EH (cell line): ENCODE data around the gene CRYBG3.
A peak's percentile ranks its signal among the peaks of the same experiment; 100 is the strongest.
"Not testable (repeated sequence)": the region's sequence is repeated elsewhere in the genome, so short reads cannot be mapped to it uniquely, and the experiment has no call there.

ENCODE experiments used
- DNase-seq: peaks from one replicate; pipeline ENCODE4 v3.0.0-alpha.2; 2015; ENCODE audit warnings: low read depth

Gene CRYBG3

DNA sequence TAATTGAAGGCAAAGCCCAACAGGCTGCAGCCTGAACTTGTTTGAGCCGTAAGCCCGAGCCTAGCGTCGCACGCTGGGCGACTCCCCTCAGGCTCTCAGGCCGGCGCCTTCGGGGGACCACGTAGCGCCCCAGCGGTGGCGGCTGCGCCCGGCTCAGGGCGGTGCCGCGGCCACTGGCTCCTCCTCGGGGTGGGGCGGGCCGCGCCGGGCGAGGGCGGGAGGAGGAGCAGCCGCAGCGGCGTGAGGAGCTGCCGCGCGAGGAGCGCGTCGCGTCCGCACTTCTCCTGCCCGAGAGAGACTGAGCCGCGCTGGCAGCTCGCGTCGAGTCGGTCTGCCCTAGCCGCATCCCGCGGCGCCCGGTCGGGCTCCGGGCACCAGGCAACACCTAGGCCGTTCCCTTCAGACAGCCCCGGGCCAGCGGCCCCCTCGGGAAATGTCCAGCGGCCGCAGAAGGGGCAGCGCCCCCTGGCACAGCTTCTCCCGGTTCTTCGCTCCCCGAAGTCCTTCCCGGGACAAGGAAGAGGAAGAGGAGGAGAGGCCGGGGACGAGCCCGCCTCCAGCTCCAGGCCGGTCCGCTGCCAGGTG, at the start of gene CRYBG3:
Gene CRYBG3, plus strand, starts transcription at position 238 of the 585 bp plus-strand sequence. Its CDS starts 196 bp downstream, at position 434.
- DNase-seq: peak; percentile 83

- no peak for DNase-seq
These were observed 48.9 kb upstream of the CRYBG3 start for GRCh38 chr3:97772926-97773325.

DNA sequence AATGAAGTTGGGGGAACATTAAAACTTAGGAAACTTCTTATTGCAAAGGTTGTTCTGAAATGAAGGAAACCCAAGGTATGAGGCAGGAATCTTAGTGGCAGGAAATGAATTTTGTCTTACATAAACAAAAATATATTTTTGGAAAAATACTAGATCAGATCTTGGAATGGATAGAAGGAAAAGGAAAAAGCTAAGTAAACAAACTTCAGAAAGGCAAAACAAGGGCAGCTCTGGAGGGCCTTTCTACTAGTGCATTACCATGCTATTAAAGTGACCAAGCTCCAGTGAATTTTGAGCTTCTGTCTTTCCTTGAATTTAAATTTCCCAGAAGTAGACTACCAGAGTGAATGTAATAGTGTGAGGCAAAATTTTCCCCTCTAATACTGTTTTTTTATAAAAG, 43.7 kb upstream of the CRYBG3 start:
- DNase-seq: no peak

DNA sequence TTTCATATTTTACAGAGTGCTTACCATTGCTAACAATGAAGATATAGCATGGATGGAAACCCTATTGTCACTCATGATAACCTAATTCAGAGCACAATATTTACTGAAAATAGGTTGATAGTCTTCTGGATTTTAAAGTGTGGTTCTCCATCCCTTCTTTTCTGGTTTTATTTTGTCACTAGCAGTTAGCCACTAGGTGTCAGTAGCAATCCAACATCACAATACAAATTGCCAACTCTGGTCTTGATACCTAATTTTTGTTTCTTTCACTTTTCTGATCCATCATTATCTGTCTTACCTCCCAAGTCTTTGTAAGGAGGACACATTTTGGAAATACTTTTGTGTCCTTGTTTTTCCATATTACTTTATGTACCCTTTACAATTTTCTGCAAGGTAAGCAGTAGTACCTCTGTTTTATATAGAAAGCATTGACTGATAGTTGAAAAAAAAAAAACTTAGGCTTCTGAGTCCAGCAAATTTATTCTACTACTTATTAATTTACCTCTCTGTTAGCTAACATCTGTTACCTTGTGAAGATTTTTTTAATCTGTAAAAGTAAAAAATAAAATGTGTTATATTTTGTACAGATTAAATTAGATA, 28.3 kb upstream of the CRYBG3 start:
- peak; percentile 63 for DNase-seq

GRCh38 chr3:97795951-97796350, 25.9 kb upstream of the CRYBG3 start:
- DNase-seq: no peak

- no peak for DNase-seq
These were observed 17.3 kb upstream of the CRYBG3 start for GRCh38 chr3:97804471-97804870.

DNA sequence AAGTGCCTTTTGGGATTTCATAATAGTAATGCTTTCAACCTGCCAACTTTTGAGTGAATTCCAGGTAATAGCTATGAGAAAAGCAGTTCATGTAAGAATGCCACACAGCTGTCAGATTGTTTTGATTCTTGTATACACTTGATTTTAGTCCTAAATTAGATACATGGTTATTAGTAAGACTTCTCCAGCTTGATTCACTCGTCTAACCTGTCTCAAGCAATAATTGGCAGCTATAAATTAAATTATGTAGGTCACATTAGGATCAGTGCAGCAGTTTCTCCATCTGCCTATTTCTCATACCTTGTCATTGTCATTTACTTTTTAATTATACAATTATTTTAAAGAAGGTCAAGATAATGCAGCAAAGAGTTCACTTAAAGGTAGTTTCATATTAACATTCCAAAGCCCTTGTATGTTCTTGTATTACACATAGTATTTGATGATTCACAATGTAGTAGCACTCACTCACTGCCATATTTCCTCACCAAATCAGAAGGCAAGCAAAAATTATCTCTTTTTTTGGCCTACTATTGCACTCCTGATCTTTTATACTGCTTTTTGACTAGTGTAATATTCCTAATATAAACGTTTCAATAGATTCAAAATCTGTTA, 10.9 kb upstream of the CRYBG3 start:
- DNase-seq: peak; percentile 28

GRCh38 chr3:97815149-97815917, 6.5 kb upstream of the CRYBG3 start:
- peak; percentile 19 for DNase-seq

DNA sequence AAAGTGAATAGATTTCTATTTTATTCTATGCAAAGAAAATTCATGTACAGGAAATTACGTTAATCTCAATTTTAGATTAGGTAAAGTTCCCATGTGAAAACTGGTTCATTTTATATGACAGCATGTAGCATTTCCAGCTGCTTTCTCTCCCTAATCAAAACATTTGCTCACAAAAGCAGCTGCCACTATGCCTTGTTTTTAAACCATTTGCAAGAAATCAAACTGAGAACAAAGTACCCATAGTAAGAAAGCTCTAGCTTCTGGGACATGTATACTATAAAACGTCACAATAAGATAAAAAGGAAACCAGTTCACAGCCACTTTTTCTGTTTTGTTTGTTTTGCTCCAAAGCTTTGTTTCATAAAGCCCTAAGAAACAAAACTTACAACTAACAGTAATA, 5.0 kb upstream of the CRYBG3 start:
- DNase-seq: no peak

DNA sequence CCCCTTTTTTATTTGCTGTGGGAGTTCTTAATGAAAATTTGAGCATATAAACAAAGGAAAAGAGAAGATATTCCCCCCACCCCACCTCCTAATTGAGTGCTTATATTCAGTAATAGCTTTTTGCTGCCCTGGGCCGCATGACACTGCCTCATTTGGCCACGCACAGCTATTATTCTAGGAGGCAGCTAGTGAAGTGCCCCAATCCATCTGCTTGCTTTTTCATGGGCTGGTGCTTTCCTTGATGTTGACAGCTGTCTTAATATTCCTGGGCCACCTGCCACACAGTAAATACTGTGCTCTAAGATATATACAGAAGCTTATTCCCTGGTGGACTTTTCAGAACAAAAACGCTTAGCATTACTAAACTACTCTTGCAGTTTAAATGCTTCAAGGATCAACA, 3.8 kb upstream of the CRYBG3 start:
- DNase-seq: no peak

GRCh38 chr3:97820780-97821179, 1.0 kb upstream of the CRYBG3 start:
- no peak for DNase-seq

DNA sequence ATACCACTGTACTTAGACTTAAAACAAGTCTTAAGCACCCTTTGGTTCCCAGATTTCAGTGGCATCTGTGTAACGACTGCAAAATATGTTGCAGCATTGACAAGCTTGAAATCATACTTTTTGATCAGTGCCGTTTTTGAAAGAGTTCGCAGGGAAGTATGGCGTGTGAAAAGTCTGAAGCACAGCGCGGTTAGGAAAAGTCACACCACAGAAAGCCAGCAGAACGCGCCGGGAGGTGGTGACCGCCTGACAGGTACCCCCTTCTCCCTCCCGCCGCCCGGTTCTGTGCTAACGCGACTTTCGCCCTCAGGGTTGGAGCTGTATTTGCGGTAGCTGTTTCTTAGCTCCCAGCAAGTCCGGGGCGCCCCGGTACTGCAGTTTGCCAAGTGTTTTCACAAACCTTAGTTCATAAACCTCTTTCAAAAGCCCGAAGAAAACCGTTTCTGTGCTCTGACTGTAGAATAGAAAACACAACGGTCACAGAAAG, 481 bp upstream of the CRYBG3 start:
- no peak for DNase-seq

GRCh38 chr3:97822359-97822775, 556 bp downstream of the CRYBG3 start:
- peak; percentile 74 for DNase-seq

GRCh38 chr3:97823046-97824004, 1.5 kb downstream of the CRYBG3 start:
- peak; percentile 33 for DNase-seq

DNA sequence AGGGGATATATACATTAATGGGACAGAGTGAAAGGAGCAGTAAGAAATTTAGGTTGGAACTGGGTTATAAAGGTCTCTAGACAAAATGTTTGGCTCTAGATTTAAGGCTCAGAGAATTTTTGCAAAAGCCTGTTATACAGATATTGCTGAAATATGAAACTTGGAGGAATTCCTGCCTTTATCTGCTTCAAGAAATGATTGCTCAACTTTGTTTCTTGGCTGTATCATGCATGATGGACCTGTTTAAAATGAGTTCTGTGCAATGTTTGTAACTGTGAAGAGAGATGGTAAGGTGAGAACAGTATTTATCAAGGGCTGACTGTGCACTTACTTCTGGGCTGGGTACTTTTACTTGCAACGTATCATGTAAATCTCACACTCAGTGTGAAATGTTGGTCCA, 3.3 kb downstream of the CRYBG3 start:
- no peak for DNase-seq

- DNase-seq: peak; percentile 61
These were observed 6.1 kb downstream of the CRYBG3 start for GRCh38 chr3:97827741-97828471.

DNA sequence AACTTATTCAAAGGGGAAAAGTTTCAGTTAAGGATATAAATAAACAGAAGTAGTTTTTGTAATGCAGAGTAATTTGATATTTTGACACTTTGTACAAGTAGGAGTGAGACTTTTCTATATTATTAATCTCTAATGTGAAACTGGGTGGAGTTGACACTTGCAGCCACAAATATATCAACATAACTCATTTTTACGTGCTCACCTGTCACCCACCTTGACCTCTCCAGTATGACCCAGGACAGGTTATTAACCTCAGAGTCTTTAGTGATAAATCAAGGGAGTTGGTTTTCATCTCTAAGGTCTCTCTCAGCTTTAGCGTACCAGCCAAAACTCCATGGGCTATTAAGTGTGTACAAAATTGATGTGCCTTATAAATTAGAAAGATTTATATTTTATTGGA, 7.4 kb downstream of the CRYBG3 start:
- DNase-seq: no peak

DNA sequence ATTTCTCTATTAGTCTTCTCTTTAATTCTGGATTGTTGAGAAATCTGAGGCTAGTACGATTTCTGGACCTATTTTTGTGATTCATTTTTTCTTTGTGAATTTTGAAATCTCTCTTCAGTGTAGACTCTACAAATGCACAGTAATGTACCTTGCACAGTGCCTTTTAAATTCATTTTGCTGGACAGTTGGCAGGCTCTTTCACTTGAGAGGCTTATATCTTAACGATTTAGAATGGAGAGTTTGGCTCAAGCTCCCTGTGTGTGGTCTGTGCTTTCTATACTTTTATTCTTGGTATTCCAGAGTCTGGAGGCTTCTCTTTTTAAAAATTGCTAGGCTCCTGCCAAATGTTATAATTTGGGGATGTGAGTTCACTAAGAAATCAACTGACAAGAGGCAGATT, 8.8 kb downstream of the CRYBG3 start:
- DNase-seq: no peak

- no peak for DNase-seq
These were observed 9.3 kb downstream of the CRYBG3 start for GRCh38 chr3:97831140-97831539.

DNA sequence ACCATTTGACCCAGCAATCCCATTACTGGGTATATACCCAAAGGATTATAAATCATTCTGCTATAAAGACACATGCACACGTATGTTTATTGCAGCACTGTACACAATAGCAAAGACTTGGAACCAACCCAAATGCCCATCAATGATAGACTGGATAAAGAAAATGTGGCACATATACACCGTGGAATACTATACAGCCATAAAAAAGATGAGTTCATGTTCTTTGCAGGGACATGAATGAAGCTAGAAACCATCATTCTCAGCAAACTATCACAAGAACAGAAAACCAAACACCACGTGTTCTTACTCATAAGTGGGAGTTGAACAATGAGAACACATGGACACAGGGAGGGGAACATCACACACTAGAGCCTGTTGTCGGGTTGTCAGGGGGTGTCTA, 11.4 kb downstream of the CRYBG3 start:
- DNase-seq: not testable (repeated sequence)

DNA sequence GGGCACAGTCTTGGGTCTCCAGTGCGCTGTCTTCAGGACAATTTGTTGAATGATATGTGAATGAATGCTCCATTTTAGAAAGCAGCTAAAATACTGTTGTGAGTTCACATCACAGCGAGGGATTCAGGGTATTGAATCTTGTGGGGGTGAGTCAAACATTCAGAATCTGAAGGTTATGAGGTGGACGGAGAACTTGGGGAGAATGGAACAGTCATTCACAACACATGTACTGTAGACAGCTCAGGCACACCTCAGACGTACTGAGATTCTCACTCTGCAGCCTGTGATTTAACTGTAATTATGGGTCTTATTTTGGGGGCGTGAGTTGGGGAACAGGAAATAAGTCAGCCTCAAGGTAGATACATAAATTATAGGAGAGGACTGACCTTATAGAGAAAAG, 13.9 kb downstream of the CRYBG3 start:
- DNase-seq: peak; percentile 22
